HG02870 (cell line): ENCODE data around the gene SPARCL1.
"Not testable (repeated sequence)": the region's sequence is repeated elsewhere in the genome, so short reads cannot be mapped to it uniquely, and the experiment has no call there.

ENCODE experiments used
- ATAC-seq: cut with Tn5 transposase; IDR thresholded peaks from one replicate; pipeline ENCODE4 v1.9.1; 2021; ENCODE audit warnings: mild to moderate bottlenecking, moderate library complexity; ENCODE audit not compliant: unreplicated experiment

The SPARCL1 gene

DNA sequence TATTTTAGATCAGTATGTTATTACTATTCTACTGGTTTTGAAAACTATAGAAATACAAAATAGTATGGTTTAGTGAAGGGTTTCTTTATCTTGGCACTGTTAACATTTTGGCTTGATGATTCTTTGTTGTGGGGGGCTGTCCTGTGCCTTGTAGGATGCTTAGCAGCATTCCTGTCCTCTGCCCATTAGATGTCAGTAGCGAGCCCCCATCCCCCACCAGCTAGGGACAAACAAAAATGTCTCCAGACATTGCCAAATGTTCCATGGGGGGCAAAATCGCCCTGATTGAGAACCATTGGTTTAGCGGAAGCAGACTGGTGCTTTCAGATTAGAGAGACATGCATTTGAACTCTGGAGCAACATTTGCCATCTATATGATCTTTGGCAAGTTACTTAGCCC is 23.3 kb downstream of the SPARCL1 start:
- ATAC-seq, result no peak

DNA sequence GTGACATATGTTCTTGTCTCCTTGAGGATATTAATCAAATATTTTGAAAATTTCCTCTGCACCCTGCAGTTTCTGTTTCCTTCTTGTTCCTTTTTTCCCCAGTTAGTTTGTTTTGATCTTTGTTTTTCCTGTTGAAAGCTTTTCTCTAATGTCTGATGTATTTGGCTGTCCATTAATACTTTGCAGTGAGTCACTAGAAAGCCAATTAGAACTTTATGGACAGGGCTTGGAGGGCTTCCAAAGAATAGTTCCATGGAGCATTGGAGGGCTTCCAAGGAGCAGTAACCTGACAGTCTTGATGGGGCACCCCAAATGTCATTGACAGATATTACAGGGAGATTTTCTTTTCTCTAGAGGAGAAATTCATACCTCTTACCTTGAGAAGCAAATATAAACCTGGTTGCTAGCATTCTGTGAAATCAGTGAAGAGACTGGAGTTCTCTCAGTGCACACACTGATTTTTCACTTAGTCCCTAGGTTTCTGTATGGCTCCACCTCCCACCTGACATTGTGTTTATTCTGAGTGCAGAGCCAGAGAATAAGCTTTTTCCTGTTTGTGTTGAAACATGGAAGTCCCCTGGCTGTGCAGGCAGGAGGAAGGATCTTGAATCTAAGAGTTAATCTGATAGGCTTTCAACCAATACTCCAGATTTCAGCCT is 26.5 kb downstream of the SPARCL1 start:
- ATAC-seq, result no peak

DNA sequence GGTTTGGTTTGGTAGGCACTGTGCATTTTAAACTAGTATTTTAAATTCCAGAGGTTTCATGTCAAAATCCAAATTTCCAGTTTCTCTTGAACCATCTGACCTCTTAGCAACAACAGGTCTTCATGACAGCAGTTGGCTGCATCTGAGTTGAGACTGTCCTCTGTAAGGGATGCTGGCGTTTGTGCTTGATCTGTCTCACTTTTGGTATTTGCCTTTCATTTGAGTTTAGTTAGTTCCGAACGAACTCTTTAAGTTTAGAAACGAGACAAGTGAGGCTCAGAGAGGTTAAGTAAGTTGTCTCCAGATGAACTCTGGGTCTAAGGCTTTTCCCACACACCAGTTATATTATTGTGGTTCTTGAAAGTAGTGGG is 29.1 kb downstream of the SPARCL1 start:
- peak; percentile 52 for ATAC-seq

DNA sequence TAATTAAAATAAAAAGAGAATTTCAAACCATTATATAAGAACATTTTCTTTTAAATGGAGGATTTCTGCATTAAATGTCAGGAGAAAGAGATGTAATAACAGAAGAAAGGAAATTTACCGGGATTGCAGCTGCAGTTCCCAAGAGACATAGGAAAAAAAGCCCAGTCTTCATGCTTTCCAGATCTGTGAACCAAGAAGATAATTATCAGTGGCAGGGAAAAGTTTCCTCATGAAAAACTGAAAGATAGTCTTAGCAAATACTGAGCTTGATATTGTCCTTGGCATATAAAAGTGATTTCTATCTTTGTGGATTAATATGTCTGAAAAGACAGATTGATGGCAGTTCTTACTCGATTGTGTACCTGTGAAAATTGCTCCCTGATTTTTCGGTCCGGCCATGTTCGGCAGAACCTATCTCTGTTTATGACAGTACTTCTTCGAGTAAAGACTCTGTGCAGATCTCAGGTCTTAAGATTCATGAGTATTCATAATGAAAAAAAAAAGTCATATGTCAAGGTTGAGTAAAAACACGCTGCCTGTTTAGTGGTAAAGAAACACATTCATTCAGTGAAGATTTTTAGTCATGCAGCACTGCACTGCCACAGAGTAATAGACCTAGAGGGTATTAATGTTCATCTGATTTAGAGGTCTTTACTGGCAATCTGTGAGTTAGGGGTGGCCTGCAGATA is 29.6 kb downstream of the SPARCL1 start:
- ATAC-seq, result peak; percentile 91

DNA sequence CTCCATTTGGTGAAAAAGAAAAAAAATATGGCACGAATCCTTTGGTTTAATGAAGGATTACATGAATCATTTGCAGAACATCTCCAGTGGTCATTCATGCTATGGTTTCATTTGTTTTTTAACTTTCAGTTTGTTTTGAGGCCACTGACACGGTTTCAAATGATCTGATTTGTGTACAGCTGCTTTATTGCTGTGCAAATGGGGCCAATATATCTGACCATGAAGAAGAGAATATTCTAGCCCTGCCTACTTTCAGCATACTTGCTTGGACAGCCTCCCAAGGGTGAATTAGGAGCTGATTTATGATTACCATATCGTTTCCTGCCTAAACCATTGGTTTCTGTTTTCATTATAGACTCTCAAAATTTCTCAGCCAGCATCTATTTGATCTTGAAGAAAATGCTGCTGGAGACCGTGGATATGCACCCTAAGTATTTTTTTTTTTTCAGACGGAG is 30.7 kb downstream of the SPARCL1 start:
- ATAC-seq, result peak; percentile 46

DNA sequence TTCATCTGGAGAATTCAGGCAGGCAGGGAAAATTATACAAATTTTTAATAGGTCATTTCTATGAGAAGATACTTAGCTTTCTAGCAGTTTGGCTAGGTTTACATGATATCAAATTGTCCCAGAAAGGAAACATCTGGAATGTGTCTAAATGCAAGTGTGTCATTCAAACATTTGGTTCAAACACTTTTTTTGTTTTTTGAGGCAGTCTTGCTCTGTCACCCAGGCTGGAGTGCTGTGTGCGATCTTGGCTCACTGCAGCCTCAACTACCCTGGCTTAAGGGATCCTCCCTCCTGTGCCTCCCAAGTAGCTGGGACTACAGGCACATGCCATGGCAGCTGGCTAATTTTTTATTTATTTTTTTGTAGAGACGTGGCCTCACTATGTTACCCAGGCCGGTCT is 31.6 kb downstream of the SPARCL1 start:
- ATAC-seq, result no peak

DNA sequence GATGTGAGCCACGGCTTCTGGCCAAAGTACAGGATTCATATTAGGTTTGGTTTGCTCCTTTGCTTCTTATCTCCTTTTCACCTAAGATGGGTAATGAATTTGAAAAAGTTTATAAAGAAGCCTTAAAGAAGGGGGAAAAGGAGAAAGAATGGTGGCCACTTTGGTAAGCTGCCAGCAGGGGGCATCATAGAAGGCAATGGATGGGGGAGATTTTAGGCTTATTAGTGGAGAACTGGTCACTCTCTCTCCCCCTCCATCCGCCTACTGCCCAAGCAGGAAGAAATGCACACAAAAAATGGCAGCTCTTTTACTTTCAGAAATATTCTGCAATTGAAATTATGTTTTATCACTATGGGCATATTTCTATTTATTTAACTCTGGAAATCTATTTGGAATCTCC is 32.0 kb downstream of the SPARCL1 start:
- ATAC-seq, result no peak

DNA sequence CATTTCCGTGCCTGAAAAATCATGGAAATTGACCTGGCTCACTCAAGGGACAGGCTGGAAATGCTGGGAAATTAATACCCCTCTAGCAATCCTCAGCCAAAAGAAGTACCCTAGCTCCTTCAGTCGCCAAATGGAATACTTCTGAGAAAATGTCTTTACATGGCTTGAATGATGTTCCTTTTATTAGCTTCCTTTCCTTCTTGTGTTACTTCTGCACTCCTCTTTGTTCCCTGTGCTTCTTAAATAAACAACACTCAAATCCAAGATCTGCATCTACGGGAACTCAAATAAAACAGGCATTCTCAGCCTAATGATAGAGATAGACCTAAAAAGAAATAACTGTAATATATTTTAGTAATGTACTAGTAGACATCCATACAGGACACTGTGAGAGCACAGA is 36.1 kb downstream of the SPARCL1 start:
- ATAC-seq, result no peak

DNA sequence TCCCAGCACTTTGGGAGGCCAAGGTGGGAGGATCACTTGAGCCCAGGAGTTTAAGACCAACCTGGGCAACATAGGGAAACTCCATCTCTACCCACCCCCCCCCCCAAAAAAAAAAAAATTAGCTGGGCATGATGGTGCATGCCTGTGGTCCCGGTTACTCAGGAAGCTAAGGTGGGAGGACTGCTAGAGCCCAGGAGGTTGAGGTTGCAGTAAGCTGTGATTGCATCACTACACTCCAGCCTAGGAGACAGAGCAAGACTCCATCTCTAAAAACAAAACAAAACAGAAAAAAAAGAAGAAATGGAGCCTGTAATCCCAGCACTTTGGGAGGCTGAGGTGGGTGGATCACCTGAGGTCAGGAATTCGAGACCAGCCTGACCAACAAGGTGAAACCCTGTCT is 37.3 kb downstream of the SPARCL1 start:
- ATAC-seq, result not testable (repeated sequence)

DNA sequence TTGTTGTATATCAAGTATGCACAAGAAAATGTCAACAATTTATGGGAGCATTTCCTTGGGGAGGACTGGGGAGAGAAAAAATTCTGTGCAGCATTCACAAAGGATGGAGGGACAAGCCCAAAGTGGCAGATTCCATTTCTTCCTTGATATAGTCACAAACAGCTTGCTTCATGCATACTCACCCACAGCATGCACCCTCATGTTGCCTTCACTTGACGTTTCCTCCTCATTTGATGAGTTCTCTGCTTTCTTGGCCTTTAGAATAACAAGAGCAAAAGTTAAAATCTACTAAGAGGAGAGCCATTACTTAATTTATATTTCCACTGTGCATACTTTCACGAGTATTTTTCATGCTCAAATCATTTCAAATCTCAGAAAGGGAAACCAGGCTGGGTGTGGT is 37.7 kb downstream of the SPARCL1 start:
- no peak for ATAC-seq

DNA sequence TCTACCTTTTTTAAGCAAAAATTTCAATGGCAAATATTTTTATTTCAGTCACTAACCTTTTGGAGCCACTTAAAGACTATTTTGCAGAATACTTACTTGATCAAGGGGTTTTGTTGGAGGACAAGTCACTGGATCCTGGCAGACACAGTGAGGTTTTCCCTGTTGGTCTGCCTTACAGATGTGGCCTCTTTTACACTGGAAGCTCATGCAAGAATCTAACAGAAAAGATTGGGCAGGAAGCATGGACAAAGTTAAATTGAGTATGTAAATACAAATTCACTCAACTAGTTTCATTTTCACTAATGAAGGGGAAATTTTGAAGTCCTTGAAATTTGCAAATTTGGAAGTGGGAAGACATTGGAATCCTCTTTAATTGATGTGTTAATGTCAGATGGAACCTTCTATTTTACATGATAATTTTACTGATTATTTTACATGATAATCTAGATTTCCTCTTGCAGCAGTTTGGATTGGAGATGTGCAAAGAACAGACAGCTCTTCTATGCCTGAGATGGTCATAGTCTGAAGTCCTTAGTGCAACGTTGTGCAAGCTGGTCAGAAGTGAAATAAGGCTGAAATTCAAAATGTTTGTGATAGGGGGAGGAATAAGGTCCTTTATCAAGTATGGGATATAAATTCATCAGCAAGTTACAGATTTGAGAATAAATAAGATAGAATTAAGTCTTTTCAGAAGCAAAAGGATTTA is 38.4 kb downstream of the SPARCL1 start:
- ATAC-seq, result no peak

DNA sequence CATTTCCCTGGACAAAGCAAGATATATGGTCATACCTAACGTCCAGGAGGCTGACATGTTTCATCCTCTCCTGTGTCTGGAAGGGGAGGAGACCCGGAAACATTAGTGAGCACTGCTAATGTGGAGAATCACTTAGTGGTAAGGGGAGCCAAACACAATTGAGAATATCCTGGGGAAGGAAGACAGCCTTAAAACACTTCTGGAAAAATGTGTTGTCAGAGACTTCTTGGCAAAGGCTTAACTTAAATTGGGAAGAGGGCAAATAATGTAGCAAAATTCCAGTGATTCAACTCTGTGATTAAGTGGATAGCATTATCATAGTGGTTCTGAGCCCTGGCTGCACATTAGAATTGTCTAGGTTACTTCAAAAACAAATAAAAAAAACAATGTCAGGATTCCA is 39.5 kb downstream of the SPARCL1 start:
- no peak for ATAC-seq

DNA sequence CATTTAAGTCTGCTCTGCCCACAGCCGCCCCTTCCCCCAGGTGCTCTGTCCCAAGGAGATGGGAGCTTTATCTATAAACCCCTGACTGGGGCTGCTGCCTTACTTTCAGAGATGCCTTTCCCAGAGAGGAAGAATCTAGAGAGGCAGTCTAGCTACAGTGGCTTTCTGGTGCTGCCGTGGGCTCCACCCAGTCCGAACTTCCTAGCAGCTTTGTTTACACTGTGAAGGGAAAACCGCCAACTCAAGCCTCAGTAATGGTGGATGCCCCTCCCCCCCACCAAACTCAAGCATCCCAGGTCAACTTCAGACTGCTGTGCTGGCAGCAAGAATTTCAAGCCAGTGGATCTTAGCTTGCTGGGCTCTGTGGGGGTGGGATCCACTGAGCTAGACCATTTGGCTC is 40.5 kb downstream of the SPARCL1 start:
- ATAC-seq, result not testable (repeated sequence)

DNA sequence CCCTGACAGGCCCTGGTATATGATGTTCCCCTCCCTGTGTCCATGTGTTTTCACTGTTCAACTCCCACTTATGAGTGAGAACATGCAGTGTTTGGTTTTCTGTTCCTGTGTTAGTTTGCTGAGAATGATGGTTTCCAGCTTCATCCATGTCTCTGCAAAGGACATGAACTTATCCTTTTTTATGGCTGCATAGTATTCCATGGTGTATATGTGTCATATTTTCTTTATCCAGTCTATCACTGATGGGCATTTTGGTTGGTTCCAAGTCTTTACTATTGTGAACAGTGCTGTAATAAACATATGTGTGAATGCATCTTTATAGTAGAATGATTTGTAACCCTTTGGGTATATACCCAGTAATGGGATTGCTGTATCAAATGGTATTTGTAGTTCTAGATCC is 45.9 kb downstream of the SPARCL1 start:
- ATAC-seq, result not testable (repeated sequence)

DNA sequence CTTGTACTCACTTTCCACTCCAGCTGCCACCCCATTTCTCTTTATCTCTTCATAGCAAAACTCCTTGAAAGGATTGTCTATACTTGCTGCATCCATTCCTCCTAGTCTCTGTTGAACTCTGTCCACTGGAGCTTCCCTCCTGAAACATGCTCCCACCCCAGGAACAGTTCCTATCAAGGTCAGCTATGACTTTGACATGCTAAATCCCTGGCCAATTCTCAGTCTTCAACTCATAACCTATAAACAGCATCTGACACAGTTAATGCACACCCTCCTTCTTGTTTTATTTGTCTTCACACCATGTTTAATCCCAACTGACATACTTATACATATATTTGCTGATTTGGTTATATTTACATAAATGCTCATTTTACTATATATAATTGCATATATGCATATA is 47.8 kb downstream of the SPARCL1 start:
- ATAC-seq, result no peak

DNA sequence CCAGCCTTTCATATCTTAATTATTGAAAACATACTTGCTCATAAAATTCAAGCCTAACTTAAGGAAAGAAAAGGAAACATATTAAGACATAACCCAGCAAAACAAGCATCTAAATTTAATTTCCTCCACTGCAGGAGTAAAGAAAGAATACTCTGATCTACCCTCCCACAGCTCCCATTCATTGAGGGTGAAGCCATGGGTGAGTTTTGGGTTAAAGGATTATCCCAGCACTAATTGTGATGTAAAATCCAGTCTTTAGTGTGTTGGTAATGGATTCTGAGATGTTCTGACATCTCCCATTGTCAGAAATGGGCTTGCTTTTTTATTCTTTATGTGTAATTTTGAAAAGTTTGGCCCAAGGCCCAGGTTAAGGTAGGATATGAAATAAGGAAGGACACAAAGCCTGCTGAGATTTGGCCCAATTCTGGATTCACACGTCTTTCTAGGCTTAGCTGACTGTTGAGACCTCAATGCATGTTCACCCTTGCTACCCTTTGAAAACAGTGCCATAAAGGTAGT is 50.4 kb downstream of the SPARCL1 start:
- ATAC-seq, result no peak

DNA sequence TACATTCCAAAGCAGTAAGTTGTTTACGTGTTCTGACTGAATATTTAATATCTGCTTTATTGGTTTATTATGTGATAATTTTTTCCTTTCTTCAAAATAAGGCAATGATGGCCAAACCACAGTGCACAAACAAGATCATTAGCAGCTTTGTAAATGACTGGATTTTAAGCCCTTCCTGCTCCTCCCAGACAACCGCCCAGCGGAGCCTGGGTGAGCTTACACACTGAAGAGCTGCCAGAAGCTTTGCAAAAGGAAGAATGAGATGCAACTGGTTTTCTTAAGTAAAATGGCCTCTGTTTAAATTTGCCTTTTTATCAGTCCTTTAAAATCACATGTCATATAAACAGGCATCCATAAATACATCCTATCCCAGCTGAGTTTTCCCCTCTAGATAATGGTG is 52.2 kb downstream of the SPARCL1 start:
- no peak for ATAC-seq

DNA sequence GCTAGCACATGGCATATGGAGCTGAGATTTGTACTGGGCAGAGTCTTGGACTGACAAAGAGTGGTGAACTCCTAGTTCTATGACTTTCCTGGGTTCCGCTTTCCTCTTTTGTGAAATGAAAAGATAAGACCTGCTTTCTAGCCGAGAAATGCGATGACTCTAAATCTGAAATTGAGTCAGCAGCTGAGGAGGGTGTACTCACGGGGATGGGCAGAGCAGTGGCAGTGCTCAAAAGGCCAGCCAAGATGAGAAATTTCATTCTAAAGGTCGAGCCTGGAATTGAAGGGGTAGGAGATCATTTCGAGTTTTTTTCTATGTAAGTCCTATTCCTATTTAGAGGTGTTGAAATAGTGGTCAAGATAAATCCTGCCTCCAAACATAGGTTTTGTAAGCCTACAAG is 59.8 kb downstream of the SPARCL1 start:
- ATAC-seq, result no peak

DNA sequence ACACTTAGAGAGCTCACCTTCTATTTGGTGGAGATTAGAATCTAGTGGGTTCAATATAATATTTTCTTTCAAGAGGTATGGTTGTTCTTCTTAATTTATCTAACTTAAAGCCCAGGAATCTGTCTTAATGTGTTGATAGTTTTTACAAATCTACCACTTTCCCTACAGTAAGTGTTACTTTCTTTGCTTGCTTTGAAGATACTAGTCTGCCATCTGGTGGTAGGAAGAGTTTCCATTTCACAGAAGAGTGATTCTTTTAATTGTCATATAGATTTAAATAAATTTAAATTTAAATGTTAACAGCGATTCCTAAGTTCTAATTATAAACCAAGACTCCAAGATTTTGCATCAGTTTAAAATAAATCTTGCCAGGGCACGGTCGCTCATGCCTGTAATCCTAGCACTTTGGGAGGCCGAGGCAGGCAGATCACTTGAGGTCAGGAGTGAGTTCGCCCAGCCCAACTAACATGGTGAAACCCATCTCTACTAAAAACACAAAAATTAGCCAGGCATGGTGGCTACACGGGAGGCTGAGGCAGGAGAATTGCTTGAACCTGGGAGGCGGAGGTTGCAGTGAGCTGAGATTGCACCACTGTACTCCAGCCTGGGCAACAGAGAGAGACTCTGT is 63.3 kb downstream of the SPARCL1 start:
- peak; percentile 61 for ATAC-seq

DNA sequence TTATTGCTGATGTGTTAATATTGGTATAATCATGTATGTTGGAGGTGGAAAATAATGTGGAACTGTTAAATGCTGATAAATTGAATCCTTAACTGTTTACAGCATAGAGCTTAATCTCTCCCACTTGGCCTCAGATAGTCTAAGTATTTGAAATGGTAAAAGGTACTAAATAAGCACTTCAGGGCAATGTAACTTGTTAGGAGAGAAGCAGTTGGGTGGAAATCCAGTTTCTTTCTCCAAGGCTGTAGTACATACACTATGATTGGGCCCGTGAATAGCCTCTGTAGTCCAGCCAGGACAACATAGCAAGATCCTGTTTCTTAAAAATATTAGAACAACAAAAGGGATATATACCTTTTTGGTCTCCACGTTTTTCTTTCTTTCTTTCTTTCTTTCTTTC is 67.1 kb downstream of the SPARCL1 start:
- ATAC-seq, result no peak

DNA sequence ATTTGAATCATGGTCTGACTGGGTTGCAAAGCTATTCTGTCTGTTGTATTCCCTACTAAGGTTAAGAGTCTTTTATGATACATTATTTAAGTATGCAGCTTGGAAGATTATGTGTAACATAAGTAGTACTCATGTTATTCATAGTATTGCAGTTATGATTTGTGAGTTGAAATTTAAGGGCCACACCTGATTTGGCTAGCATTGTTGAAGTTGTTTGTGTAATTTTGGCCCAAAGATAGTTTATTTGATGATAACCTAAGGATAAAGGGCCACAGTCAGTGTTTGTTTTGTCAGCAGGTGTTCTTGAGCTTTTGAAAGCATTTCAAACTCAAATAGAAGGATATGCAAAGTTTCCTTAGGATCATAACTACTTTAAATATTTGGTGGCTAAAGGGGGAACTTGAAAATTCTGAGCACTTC is 67.9 kb downstream of the SPARCL1 start:
- ATAC-seq, result no peak
